HG03565 (cell line): ENCODE results near the gene SPOPL.

Experiments
- ATAC-seq: cut with Tn5 transposase; IDR thresholded peaks from one replicate; pipeline ENCODE4 v1.9.1; 2021; ENCODE audit warnings: mild to moderate bottlenecking, moderate library complexity; ENCODE audit not compliant: unreplicated experiment

SPOPL gene

DNA sequence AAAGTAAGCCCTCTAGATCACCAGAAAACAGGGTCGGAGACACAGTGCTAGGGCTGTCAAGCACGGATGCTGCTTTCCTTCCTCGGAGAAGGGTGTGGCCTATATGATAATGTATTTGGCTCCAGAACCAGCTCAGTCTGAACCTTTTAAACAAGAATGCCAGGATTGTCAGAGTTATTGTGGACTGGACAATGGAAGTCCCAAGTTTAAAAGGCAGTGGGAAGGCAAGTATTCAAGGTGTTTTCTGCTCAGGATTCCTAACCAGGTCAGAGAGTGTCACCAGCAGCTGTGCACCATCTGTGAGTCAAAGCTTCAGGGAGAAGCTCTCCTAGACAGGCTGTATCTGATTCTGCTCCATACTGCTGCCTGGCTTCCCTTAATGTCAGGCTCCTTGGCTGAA, 94.8 kb downstream of the SPOPL start:
- no peak for ATAC-seq

DNA sequence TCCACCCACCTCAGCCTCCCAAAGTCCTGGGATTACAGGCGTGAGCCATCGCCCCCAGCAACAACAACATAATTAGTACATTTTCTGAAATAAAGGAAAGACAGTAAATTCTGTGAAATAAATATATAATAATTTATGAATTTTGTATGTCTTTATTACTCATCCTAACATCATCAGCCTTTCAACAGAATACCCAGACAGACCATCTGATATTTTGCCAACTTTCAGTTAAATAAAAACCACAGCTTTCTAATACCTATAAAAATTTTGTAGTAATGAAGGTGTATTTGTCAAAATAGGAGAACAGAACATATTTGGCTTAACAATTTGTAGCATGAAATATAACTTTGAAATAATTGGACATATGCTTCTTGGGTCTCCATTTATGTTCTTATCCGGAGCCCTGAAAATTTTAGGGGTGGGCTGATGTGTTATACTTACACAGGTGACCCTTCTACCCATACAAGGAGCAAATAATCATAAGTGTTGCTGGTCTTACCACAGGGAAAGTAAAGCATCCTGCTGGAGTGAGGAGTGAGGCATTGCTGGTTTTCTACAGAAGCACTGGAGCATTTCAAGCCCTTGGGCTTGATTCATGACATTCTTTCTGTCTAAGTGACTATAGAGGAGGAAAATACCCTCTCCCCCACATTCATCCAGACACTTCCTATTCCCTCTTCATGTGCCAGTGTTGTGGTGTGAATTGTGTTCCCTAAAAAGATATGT, 99.3 kb downstream of the SPOPL start:
- ATAC-seq = no peak

DNA sequence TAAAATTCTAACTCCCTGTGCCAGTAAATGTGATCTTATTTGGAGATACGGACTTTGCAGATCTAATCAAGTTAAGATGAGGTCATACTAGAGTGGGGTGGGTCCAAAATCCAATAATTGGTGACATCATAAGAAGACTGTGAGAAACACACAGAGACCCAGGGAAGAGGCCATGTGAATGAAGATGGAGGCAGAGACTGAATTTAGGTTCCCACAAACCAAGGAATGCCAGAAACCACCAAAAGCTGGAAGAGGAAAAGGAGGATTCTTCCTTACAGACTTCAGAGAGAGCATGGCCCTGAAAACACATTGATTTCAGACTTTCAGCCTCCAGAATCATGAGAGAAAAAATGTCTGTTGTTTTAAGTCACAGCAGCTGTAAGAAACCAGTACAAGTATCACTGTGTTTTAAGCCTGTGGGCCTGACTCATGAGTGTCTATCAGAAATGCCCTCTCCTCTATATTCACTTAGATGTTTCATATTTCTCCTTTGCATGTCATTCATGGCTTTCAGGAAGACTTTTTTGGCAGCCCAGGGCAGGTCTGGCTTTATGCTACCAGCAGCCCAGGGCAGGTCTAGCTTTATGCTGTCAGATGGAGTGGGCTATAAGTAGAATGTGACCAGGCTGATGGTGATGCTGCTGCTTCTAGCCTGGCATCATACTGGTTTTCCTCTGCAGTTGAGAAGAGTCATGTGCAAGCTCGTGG, 100.0 kb downstream of the SPOPL start:
- no peak for ATAC-seq

DNA sequence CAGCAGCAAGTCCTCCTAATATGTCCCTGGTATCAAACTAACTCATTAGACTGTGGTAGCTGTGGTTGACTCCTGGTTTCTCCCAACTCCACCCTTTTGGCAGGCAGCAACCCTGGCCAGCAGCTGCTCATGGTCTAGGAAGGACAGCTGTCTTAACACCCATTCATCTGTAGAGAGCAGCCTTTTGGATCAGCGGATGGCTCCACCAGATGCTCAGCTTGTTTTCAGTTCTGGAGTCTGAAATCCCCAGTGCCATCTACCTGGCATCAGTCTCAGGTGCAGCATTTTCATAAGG, 100.5 kb downstream of the SPOPL start:
- no peak for ATAC-seq

DNA sequence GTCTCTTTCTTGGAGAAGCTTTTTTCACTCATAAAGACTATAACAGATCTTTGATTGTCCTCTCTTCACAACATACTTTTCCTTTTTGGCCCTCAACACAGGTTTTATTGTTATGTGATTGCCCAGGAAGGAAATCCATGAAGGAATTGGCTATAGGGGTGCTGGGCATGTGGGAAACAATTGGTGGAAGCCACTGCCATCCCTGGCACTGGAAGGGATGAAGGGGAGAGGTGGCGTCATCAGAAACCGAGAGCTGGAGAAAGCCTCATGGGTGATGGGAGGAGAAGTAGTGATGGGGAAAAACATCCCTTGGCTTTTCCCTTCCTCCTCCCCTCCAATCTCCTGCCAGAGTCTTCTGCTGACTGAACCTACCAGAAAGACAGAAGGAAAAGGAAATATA, 106.2 kb downstream of the SPOPL start:
- ATAC-seq = no peak

DNA sequence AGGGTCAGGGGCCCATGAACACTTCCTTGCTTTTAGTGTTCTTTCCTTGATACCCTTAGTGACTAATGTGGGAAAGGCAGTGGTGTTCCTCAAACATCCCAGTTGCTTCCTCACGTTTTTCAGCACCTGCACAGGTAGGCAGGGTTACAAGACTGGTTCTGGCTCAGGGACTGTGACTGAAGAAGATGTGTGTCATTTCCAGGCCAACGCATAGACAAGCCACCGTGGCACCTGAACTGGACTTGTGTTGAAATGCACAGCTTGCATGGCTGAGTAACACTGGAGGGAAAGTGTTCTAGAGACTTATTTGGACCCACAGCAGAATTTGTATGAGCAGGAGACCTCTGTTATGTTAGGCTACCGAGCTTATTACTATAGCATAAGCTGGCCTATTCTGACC, 107.9 kb downstream of the SPOPL start:
- ATAC-seq = no peak

DNA sequence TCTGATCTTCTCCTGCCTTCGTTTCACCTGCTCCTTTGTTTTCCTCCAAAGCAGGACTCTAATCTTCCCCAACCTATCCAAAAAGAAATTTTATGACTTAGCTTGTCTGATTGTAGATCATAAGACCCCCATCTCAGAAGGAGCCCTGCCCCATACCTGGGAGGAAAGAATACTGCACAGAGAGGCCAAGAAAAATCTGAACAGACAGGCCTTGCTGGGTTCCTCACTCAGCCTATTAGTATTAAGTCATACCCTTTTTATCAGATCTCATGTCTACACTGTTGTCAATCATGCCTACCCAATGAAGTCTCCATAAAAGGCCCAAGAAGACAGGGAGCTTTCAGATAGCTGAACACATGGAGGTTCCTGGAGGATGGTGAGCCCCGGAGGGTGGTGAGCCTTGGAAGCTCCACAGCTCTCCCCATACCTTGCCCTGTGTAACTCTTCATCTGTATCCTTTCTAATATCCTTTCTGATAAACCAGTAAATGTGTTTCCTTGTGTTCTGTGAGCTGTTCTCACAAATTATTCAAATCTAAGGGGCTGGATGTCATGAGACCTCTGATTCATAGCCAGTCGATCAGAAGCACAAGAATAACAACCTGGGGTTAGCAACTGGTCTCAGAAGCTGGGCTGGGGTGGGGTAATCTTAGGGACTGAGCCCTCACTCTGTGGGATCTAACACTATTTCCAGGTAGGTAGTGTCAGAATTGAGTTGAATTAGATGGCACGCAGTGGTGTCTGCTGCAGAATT, 108.8 kb downstream of the SPOPL start:
- ATAC-seq = no peak

DNA sequence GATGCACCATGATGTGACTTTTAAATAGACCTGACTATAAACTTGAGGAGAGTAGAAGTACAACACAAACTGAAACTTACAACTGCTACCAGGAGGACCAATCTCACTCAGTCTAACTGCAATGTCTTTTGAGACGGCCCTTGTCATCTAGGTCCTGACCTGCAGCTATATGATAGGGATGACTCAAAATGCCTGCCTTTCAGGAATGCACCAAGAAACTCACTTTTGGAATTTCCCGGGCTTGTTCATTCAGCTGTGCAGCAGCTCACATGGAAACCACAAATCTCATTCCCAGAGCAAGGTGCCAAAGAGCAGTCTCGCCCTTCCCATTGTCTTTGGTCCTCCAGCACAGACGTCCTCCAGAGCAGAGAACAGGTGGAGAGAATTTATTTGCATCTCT, 113.7 kb downstream of the SPOPL start:
- ATAC-seq = no peak

DNA sequence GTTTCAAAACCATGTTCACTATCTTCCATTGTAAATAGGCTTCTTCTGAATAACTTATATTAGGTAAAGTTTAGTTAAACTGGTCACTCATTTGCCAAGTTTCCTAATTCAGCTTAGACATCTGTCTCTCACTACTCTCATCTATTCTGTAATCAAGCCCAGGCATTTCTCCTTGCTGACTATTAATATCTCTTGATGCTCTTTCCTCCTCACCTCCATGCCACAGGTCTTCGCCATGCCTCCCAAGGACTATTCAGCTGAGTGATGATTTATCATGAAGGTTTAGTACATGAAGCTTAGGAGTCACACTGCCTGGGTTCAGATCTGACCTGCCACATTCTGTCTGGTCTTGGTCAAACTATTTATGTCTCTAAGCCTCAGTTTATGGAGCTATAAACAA, 115.5 kb downstream of the SPOPL start:
- no peak for ATAC-seq

DNA sequence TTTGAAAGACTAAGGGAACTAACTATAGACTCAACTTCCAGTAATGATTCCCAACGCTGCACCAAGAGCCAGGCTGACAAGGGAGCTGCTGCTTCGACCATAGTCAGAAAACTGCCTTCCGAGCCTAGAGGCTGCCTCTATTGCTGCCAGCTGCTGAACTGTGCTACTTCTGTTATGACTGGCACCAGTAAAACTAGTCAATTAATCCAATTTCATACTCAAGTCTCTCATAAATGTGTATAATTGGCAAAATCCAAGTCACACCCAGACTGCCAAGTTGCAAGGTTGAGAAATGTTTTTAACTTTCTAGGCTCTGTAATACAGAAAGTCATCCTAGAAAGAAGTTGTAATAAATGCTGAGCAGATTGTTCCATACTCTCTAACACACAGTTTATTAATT, 117.4 kb downstream of the SPOPL start:
- no peak for ATAC-seq

DNA sequence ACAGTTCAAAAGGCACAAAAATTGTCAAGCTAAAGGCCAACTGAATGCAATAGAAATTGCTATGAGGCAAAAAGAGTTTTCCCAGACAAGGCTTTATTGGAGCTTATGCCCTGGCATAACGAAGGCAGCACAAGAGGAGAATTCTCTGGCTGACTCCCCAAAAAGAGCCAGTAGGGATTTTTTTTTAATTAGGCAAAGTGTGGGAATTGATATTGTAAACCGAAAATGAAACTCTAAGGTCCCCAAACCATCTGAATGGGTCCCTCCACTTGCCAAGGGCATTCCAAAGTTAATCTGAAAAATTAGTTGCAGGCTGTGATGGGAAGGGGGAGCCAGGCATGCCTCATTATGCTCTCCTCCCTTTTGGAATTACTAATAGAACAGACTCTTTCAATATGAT, 118.9 kb downstream of the SPOPL start:
- no peak for ATAC-seq

DNA sequence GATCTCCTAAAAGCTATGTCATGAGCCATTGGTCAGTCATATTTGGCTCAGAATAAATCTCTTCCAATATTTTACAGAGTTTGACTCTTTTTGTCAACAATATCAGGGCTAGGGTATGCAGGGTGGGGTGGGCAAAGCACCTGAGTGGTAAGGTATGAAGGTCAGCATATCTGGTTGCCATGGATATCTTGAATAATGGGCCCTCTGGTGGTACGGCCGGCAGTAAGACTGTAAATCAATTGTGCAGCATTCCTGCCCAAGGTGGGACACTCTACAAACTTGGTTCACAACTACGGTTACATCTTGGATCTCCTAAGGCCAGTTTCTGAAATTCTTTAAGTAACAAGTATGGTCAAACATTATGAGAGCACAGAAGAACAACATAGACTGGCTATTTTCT, 119.6 kb downstream of the SPOPL start:
- ATAC-seq = no peak

DNA sequence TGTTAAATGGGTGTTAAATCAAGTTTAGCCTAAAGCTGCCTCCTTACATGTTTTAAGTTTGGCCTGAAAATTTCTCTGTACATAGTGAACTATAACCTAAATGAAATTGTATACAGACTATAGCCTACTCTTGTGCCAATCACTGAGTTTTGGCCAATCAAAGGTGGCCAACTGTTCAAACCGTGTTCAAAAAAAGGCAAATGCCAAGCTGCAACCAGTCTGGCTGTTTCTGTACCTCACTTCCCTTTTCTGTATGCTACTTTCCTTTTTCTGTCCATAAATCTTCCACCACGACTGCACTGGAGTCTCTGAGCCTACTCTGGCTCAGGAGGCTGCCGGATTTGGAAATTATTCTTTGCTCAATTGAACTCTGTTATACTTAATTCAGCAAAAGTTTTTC, 121.0 kb downstream of the SPOPL start:
- no peak for ATAC-seq
